HUES6 (cell line): ENCODE measurements around the gene H3-3A.

Experiments
- H3K27ac ChIP-seq: 2 replicates; pipeline ENCODE4 v1.7.0; 2013; ENCODE audit warnings: low read depth, mild to moderate bottlenecking, low read length, inconsistent platforms
- H3K27me3 ChIP-seq: 2 replicates; pipeline ENCODE4 v1.6.1; 2013; ENCODE audit warnings: low read length; ENCODE audit not compliant: control insufficient read depth, insufficient read depth
- H3K36me3 ChIP-seq: 2 replicates; pipeline ENCODE4 v1.6.1; 2013; ENCODE audit warnings: low read length; ENCODE audit not compliant: control insufficient read depth, insufficient read depth
- H3K4me1 ChIP-seq: 2 replicates; pipeline ENCODE4 v1.6.1; 2013; ENCODE audit warnings: low read length; ENCODE audit not compliant: control insufficient read depth, insufficient read depth
- H3K4me3 ChIP-seq: 2 replicates; pipeline ENCODE4 v1.5.1; 2013; ENCODE audit warnings: low read depth, low read length
- H3K9ac ChIP-seq: one replicate; pipeline ENCODE4 v1.6.1; 2013; ENCODE audit warnings: mild to moderate bottlenecking, low read length
- H3K9me3 ChIP-seq: 2 replicates; pipeline ENCODE4 v1.6.1; 2013; ENCODE audit warnings: low read depth, low read length; ENCODE audit not compliant: control insufficient read depth, insufficient read depth

H3-3A gene

GRCh38 chr1:226069811-226070489 lies 7.4 kb downstream of the H3-3A start:
- Histone ChIP-seq H3K4me1 (peaks cover 17% of the 10 kb centered on the region), H3K4me3 (no peak overlapping the region), H3K9me3 (no peaks in the 10 kb centered on the region), H3K27ac (no peak overlapping the region), H3K9ac (no peak overlapping the region), H3K27me3 (no peaks in the 10 kb centered on the region), H3K36me3 (peaks cover 79% of the 10 kb centered on the region)

- Histone ChIP-seq H3K9ac (no peak overlapping the region), H3K4me3 (no peak overlapping the region), H3K27me3 (no peaks in the 10 kb centered on the region), H3K4me1 (no peaks in the 10 kb centered on the region), H3K9me3 (no peaks in the 10 kb centered on the region), H3K27ac (no peak overlapping the region), H3K36me3 (peaks cover 55% of the 10 kb centered on the region)
Measured at GRCh38 chr1:226072347-226072746, 9.8 kb downstream of the H3-3A start.

- H3K9me3 ChIP-seq, result no peaks in the 10 kb centered on the region
- peaks cover 45% of the 10 kb centered on the region for H3K36me3 ChIP-seq
- H3K9ac ChIP-seq, result no peak overlapping the region
- H3K27ac ChIP-seq, result no peak overlapping the region
- no peak overlapping the region for H3K4me3 ChIP-seq
- H3K4me1 ChIP-seq, result no peaks in the 10 kb centered on the region
- no peaks in the 10 kb centered on the region for H3K27me3 ChIP-seq
Measured at GRCh38 chr1:226073184-226073950, 10.9 kb downstream of the H3-3A start.

GRCh38 chr1:226074046-226074445 lies 11.5 kb downstream of the H3-3A start:
- no peaks in the 10 kb centered on the region for H3K27me3 ChIP-seq
- no peak overlapping the region for H3K4me3 ChIP-seq
- H3K4me1 ChIP-seq, result no peaks in the 10 kb centered on the region
- H3K36me3 ChIP-seq, result peaks cover 38% of the 10 kb centered on the region
- H3K9ac ChIP-seq, result no peak overlapping the region
- H3K27ac ChIP-seq, result no peak overlapping the region
- no peaks in the 10 kb centered on the region for H3K9me3 ChIP-seq

GRCh38 chr1:226076378-226076777 lies 13.9 kb downstream of the H3-3A start:
- no peak overlapping the region for H3K9ac ChIP-seq
- H3K9me3 ChIP-seq, result no peaks in the 10 kb centered on the region

GRCh38 chr1:226078374-226078773 lies 15.9 kb downstream of the H3-3A start:
- H3K4me3 ChIP-seq, result no peak overlapping the region
- H3K9me3 ChIP-seq, result no peaks in the 10 kb centered on the region
- no peak overlapping the region for H3K27ac ChIP-seq
- no peak overlapping the region for H3K9ac ChIP-seq
- H3K36me3 ChIP-seq, result 0 out of 2 replicates have a peak, but pooled peaks cover under 1% of the 10 kb centered on the region
- no peaks in the 10 kb centered on the region for H3K4me1 ChIP-seq
- H3K27me3 ChIP-seq, result peaks cover 16% of the 10 kb centered on the region

More at GRCh38 chr1:226076378-226076777, 13.9 kb downstream of the H3-3A start:
- Histone ChIP-seq H3K27ac (no peak overlapping the region), H3K27me3 (peaks cover 5% of the 10 kb centered on the region; the same call in 1 of the 2 replicates), H3K4me3 (no peak overlapping the region), H3K4me1 (no peaks in the 10 kb centered on the region), H3K36me3 (peaks cover 17% of the 10 kb centered on the region)

- Histone ChIP-seq H3K27ac (no peak overlapping the region), H3K9me3 (no peaks in the 10 kb centered on the region), H3K9ac (no peak overlapping the region)
Measured at GRCh38 chr1:226082587-226082917, 20.0 kb downstream of the H3-3A start.

GRCh38 chr1:226082959-226083301 lies 20.4 kb downstream of the H3-3A start:
- H3K36me3 ChIP-seq, result no peaks in the 10 kb centered on the region
- peak overlapping the region; percentile 69 for H3K4me3 ChIP-seq
- H3K27ac ChIP-seq, result no peak overlapping the region
- no peaks in the 10 kb centered on the region for H3K9me3 ChIP-seq
- H3K9ac ChIP-seq, result no peak overlapping the region
- H3K4me1 ChIP-seq, result no peaks in the 10 kb centered on the region
- peaks cover 24% of the 10 kb centered on the region for H3K27me3 ChIP-seq

More at GRCh38 chr1:226082587-226082917, 20.0 kb downstream of the H3-3A start:
- H3K4me1 ChIP-seq, result no peaks in the 10 kb centered on the region
- H3K36me3 ChIP-seq, result no peaks in the 10 kb centered on the region
- H3K27me3 ChIP-seq, result peaks cover 24% of the 10 kb centered on the region
- peak overlapping the region; percentile 69 for H3K4me3 ChIP-seq

- no peaks in the 10 kb centered on the region for H3K36me3 ChIP-seq
- peaks cover 24% of the 10 kb centered on the region for H3K27me3 ChIP-seq
- no peaks in the 10 kb centered on the region for H3K9me3 ChIP-seq
- H3K4me3 ChIP-seq, result peak overlapping the region; percentile 69
- no peaks in the 10 kb centered on the region for H3K4me1 ChIP-seq
- no peak overlapping the region for H3K27ac ChIP-seq
- peak overlapping the region; percentile 44 for H3K9ac ChIP-seq
Measured at GRCh38 chr1:226083302-226084101, 21.0 kb downstream of the H3-3A start.

GRCh38 chr1:226085675-226086285 lies 23.3 kb downstream of the H3-3A start:
- H3K27ac ChIP-seq, result no peak overlapping the region
- no peaks in the 10 kb centered on the region for H3K9me3 ChIP-seq
- no peaks in the 10 kb centered on the region for H3K36me3 ChIP-seq
- H3K4me1 ChIP-seq, result no peaks in the 10 kb centered on the region
- peaks cover 23% of the 10 kb centered on the region for H3K27me3 ChIP-seq
- no peak overlapping the region for H3K4me3 ChIP-seq
- no peak overlapping the region for H3K9ac ChIP-seq
